ENCODE results near the gene MLNR.

The MLNR gene

DNA sequence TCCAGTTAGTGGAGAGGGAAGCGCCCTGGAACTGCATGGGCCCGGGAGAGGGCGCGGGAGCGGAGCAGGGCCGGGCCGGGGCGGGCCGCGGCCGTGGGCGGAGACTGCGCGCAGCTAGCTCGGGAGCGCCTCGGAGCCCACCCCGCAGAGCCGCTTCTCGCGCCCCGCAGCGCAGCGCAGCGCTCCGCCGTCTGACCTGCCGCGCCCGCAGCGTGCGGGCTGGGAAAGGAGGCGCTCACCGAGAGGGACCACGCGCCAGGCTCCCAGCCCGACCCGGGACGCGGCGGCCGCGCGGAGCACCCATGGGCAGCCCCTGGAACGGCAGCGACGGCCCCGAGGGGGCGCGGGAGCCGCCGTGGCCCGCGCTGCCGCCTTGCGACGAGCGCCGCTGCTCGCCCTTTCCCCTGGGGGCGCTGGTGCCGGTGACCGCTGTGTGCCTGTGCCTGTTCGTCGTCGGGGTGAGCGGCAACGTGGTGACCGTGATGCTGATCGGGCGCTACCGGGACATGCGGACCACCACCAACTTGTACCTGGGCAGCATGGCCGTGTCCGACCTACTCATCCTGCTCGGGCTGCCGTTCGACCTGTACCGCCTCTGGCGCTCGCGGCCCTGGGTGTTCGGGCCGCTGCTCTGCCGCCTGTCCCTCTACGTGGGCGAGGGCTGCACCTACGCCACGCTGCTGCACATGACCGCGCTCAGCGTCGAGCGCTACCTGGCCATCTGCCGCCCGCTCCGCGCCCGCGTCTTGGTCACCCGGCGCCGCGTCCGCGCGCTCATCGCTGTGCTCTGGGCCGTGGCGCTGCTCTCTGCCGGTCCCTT, at the start of gene MLNR:
Gene MLNR (plus strand): TSS at position 303 of the 820 bp plus-strand sequence. CDS start 0 bp downstream, at position 303.
- peak in 1 of 2 experiments; percentile 5 for DNase-seq

- DNase-seq, result no peak
Observed at GRCh38 chr13:49171359-49171758, 48.8 kb upstream of the MLNR start.

GRCh38 chr13:49183672-49184325, 36.3 kb upstream of the MLNR start:
- no peak for DNase-seq

DNA sequence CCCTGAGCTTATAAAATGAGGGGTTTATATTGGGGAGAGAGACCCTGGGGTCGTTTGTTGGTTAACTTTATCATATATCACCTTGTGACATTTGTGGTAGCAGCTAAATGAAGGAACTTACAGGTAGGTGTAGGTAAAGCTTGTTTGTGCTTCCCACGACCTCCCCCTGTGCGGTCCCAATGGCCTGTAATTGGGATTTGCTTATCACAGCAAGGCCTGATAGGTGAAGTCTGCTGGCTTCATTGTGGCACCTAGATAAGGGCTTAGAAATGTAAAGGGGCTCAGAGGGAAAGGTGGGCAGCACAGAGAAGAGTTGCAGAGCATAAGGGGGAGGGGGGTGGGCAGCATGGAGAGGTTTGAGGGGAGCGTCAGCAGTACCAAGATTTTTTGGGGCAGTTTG, 35.5 kb upstream of the MLNR start:
- DNase-seq, result no peak

GRCh38 chr13:49185264-49185663, 34.9 kb upstream of the MLNR start:
- DNase-seq, result no peak

GRCh38 chr13:49190901-49191300, 29.2 kb upstream of the MLNR start:
- DNase-seq, result no peak

DNA sequence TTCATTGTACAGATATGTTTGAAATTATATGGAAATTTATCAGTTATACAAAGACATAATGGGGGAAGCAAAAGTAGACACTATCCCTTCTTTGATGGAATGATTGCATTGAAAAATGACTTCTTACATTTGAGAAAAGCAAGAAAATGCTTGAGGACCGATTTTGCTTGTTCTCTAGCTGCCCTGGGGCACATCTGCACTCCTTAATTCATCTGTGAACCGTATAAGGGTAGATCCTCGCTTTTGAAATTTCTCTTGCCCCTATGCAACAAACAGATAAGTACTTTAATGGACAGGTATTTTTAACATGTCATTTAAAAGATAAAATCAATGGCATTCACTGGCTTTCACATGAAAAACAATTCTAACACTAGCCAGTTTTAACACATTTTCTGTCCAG, 13.5 kb upstream of the MLNR start:
- DNase-seq, result no peak

- DNase-seq, result no peak
Observed at GRCh38 chr13:49208619-49209018, 11.5 kb upstream of the MLNR start.

- DNase-seq, result no peak
Observed at GRCh38 chr13:49210114-49210513, 10.0 kb upstream of the MLNR start.

- no peak for DNase-seq
Observed at GRCh38 chr13:49210669-49211068, 9.5 kb upstream of the MLNR start.

DNA sequence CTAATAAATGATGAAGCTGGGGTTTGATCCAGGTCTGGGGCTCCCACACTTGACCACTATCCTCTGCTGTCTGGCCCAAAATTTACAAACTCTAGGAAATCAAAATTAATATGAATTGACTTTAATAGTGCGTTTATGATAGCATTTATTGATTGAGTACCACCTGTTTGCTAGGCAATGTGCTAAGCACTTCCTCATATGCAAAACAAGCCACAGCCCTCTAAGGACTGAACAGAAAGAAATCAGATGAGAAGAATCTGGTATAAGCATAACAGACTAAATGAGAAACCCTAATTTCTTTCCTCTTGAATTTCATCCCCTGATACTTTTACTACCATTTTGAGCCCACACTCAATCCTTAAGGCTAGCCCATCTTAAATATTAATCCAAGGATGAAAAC, 6.6 kb upstream of the MLNR start:
- no peak for DNase-seq

DNA sequence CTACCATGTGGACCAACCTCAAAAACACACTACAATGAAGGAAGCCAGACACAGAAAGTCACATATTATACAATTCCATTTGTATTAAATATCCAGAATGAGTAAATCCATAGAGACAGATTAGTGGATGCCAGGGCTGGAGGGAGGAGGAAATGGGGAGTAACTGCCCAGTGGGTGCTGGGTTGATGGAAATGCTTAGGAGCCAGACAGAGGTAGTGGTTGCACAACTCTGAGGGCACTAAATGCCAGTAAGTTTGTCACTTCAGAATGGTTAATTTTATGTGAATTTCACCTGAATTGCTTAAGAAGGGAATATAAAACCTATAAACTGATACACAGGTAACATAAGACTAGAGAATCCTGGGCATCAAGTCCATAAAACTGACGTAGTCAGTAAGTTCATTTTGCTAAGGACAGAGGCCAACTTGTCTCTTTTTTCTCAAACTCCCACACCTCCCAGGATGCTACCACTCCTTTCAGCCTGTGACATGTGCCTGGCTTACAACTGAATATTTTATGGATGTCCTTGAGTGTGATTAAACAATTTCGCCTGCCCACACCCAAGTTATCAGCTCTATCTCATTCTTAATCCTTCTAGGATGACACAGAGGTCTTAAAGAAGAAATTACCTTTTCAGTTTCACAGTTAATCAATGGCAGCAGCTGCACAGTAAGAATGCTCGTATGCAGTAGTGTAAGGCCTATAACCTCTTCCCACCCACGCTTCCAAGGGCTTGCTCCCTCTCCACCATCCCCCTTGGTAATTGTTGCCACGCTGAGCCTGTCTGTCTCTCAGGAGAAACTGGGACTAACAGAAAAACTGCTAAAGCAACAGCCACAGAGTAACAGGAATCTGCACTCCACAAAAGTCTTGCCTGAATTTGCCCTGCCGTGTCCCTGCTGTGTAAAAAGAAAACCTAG, 5.9 kb upstream of the MLNR start:
- DNase-seq, result no peak

GRCh38 chr13:49214917-49215376, 5.2 kb upstream of the MLNR start:
- DNase-seq, result no peak

GRCh38 chr13:49216334-49216733, 3.8 kb upstream of the MLNR start:
- DNase-seq, result no peak

- DNase-seq, result no peak
Observed at GRCh38 chr13:49217962-49218492, 2.1 kb upstream of the MLNR start.

GRCh38 chr13:49218493-49219051, 1.6 kb upstream of the MLNR start:
- DNase-seq, result no peak

DNA sequence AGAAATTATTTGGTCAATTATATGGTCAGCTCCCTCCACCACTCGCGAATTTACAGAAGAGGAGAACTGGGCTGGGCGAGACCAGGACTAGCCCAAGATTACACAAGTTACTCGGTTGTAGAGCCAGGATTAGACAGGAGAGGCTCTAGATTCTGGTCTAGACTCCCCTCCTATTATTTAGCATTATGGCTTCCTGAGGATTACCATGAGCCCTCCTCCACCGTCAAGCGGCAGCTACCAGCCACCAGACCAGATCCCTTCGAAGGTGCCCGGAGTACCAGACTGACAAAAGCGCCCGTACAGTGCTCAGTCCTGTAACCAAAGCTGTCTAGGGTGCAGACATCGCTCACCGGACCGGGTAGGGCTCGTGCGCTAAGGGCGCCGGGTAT, 497 bp upstream of the MLNR start:
- DNase-seq, result no peak

DNA sequence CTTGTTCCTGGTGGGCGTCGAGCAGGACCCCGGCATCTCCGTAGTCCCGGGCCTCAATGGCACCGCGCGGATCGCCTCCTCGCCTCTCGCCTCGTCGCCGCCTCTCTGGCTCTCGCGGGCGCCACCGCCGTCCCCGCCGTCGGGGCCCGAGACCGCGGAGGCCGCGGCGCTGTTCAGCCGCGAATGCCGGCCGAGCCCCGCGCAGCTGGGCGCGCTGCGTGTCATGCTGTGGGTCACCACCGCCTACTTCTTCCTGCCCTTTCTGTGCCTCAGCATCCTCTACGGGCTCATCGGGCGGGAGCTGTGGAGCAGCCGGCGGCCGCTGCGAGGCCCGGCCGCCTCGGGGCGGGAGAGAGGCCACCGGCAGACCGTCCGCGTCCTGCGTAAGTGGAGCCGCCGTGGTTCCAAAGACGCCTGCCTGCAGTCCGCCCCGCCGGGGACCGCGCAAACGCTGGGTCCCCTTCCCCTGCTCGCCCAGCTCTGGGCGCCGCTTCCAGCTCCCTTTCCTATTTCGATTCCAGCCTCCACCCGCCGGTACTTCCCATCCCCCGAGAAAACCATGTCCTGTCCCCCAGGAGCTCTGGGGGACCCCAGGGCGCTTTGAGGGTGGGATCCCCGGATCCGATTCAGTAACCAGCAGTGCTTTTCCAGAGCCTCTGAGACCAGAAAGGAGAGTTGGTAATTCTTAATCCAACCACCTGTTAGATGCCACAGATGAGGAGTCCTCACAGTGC, 885 bp downstream of the MLNR start:
- no peak for DNase-seq

GRCh38 chr13:49221590-49221965, 1.4 kb downstream of the MLNR start:
- no peak for DNase-seq

- DNase-seq, result no peak
Observed at GRCh38 chr13:49225223-49226042, 5.3 kb downstream of the MLNR start.

DNA sequence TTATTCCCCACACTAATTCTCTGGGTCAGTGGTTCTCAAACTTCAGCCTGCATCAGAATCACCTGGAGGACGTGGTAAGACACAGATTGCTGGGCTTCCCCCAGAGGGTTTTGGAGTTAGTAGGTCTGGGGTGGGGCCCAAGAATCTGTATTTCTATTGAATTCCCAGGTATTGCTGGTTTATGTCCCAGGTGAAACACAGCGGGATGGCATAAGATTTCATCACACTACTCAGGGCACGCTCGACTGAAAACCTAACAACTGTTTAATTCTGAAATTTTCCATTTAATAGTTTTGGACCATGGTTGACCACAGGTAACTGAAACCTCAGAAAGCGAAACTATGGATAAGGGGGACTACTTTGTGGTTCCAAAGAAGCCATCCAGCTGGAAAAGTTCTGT, 6.5 kb downstream of the MLNR start:
- no peak for DNase-seq
